Thyroid gland (tissue), 4 donors: Measurements from ENCODE around the gene TTC38. TPM values are rescaled to one million over a fixed set of nuclear protein-coding genes. Genes with fewer than 3 reads are reported as not detected.

Source experiments
- DNase-seq, 2 donors: peaks; one replicate each; pipeline ENCODE4 v3.0.0-alpha.2; 2019
- H3K27ac ChIP-seq, 3 donors: fragments of 200-600 bp; sonication (generic); 1 replicate in 2 of 3; 2 replicates in 1 of 3; pipeline ENCODE4 v1.5.1; 2016 to 2019; ENCODE audit warnings: mild to moderate bottlenecking in 1 of 3, moderate library complexity in 1 of 3
- H3K27me3 ChIP-seq: fragments of 200-600 bp; sonication (generic); one replicate; pipeline ENCODE4 v1.5.1; 2019
- H3K36me3 ChIP-seq, 2 donors: fragments of 200-600 bp; sonication (generic); one replicate each; pipeline ENCODE4 v1.5.1; 2016 to 2019
- H3K4me1 ChIP-seq, 2 donors: fragments of 200-600 bp; sonication (generic); one replicate each; pipeline ENCODE4 v1.5.1; 2017 to 2019
- H3K4me3 ChIP-seq, 3 donors: fragments of 200-600 bp; sonication (generic); replicated peaks in 1 of 3; 1 replicate in 2 of 3; 2 replicates in 1 of 3; pipeline ENCODE4 v1.5.1; 2016; ENCODE audit warnings: mild to moderate bottlenecking in 1 of 3
- H3K9me3 ChIP-seq: fragments of 200-600 bp; sonication (generic); one replicate; pipeline ENCODE4 v1.5.1; 2017
- CTCF ChIP-seq, 6 experiments: fragments of 200-600 bp in 3 of 6; fragments of 450-650 bp in 3 of 6; sonication (generic) in 3 of 6; IDR thresholded peaks; one replicate each; pipeline ENCODE4 v1.5.1; 2016 to 2019; ENCODE audit warnings: antibody characterized with exemption in 6 of 6, mild to moderate bottlenecking in 2 of 6, inconsistent platforms in 1 of 6, moderate library complexity in 1 of 6
- POLR2A ChIP-seq, 2 donors: fragments of 450-650 bp; IDR thresholded peaks; one replicate each; pipeline ENCODE4 v1.6.1; 2017; ENCODE audit warnings: antibody characterized with exemption in 2 of 2, mild to moderate bottlenecking in 2 of 2, moderate library complexity in 1 of 2
- WGBS, 2 donors: methylation state at CpG; one replicate each; pipeline ENCODE4 v1.1.5; 2017; 5-methylcytosine and 5-hydroxymethylcytosine counted together
- intact Hi-C: fragments of 100-400 bp; cut with DNase I; formaldehyde crosslinking; loops from one replicate; pipeline ENCODE4 v1.15.1; 2023
- total RNA-seq, 4 donors: library from RNA; depleted of rRNA; stranded (reverse); fragments of >200 nt; gene quantifications; one replicate each; pipeline ENCODE4 v1.2.3, GENCODE V29; 2016

TTC38 gene
- total RNA-seq, 4 donors from 2014 or later: 30.2 to 81.9 (median 51.1) TPM

- H3K4me3 ChIP-seq: no peak overlapping the region
- peaks cover 0 to 4% of the 10 kb centered on the region in 2 donors for H3K4me1 ChIP-seq
- H3K27me3 ChIP-seq: no peaks in the 10 kb centered on the region
- intact Hi-C loops: no loop called here
- 66 to 72% methylated on average over 9 of the region's 9 CpGs for WGBS, 2 donors
- no peak overlapping the region for H3K27ac ChIP-seq
- H3K36me3 ChIP-seq: no peaks in the 10 kb centered on the region
- TF ChIP-seq CTCF (IDR thresholded peaks at IDR 0.05): no peak
- TF ChIP-seq POLR2A (IDR thresholded peaks at IDR 0.05): no peak
- H3K9me3 ChIP-seq: no peaks in the 10 kb centered on the region
- DNase-seq: no peak
These were observed 34.6 kb upstream of the TTC38 start for GRCh38 chr22:46233231-46233630.

- H3K9me3 ChIP-seq: no peaks in the 10 kb centered on the region
- no peak for DNase-seq
- intact Hi-C loops: no loop called here
- no peak overlapping the region for H3K4me3 ChIP-seq
- WGBS, 2 donors: 93 to 97% methylated on average over 12 of the region's 12 CpGs
- H3K27me3 ChIP-seq: no peaks in the 10 kb centered on the region
- TF ChIP-seq CTCF (IDR thresholded peaks at IDR 0.05) (no peak), POLR2A (IDR thresholded peaks at IDR 0.05) (no peak)
- peaks cover 0 to 4% of the 10 kb centered on the region in 2 donors for H3K4me1 ChIP-seq
- peaks cover 0 to 3% of the 10 kb centered on the region in 2 donors for H3K36me3 ChIP-seq
- H3K27ac ChIP-seq: no peak overlapping the region
These were observed 32.8 kb upstream of the TTC38 start for GRCh38 chr22:46234969-46235368.

GRCh38 chr22:46237453-46238124 lies 30.2 kb upstream of the TTC38 start:
- H3K36me3 ChIP-seq: peaks cover 0 to 3% of the 10 kb centered on the region in 2 donors
- no peaks in the 10 kb centered on the region for H3K27me3 ChIP-seq
- H3K9me3 ChIP-seq: no peaks in the 10 kb centered on the region
- peaks cover 0 to 4% of the 10 kb centered on the region in 2 donors for H3K4me1 ChIP-seq
- no peak for DNase-seq
- intact Hi-C loops: no loop called here
- H3K4me3 ChIP-seq: no peak overlapping the region
- TF ChIP-seq CTCF (IDR thresholded peaks at IDR 0.05): no peak
- no peak for TF ChIP-seq POLR2A (IDR thresholded peaks at IDR 0.05)
- WGBS, 2 donors: 87 to 96% methylated on average over 12 of the region's 12 CpGs
- H3K27ac ChIP-seq: no peak overlapping the region

- H3K4me3 ChIP-seq: no peak overlapping the region
- DNase-seq: no peak
- H3K27me3 ChIP-seq: no peaks in the 10 kb centered on the region
- no peak overlapping the region for H3K27ac ChIP-seq
- H3K36me3 ChIP-seq: peaks cover 0 to 3% of the 10 kb centered on the region in 2 donors
- no peaks in the 10 kb centered on the region for H3K4me1 ChIP-seq
- intact Hi-C loops: no loop called here
- H3K9me3 ChIP-seq: no peaks in the 10 kb centered on the region
- TF ChIP-seq POLR2A (IDR thresholded peaks at IDR 0.05) (no peak), CTCF (IDR thresholded peaks at IDR 0.05) (no peak)
- WGBS, 2 donors: 92 to 94% methylated on average over 16 of the region's 16 CpGs
These were observed 29.3 kb upstream of the TTC38 start for GRCh38 chr22:46238541-46238940.

GRCh38 chr22:46239261-46240048 lies 28.4 kb upstream of the TTC38 start:
- no peak overlapping the region for H3K27ac ChIP-seq
- no peaks in the 10 kb centered on the region for H3K27me3 ChIP-seq
- no peaks in the 10 kb centered on the region for H3K9me3 ChIP-seq
- intact Hi-C loops: no loop called here
- H3K4me1 ChIP-seq: no peaks in the 10 kb centered on the region
- no peak for DNase-seq
- H3K36me3 ChIP-seq: peaks cover 0 to 3% of the 10 kb centered on the region in 2 donors
- WGBS, 2 donors: 89 to 92% methylated on average over 17 to 20 of the region's 20 CpGs
- TF ChIP-seq POLR2A (IDR thresholded peaks at IDR 0.05): no peak
- TF ChIP-seq CTCF (IDR thresholded peaks at IDR 0.05): no peak
- H3K4me3 ChIP-seq: no peak overlapping the region
